Muscle layer of duodenum (tissue), 2 donors: ENCODE measurements around the gene NT5C3A.
"Not testable (repeated sequence)": the region's sequence is repeated elsewhere in the genome, so short reads cannot be mapped to it uniquely, and the experiment has no call there.

Source experiments
- H3K27ac ChIP-seq: one replicate; pipeline ENCODE4 v1.7.0; 2013; ENCODE audit warnings: mild to moderate bottlenecking, low read length
- H3K27me3 ChIP-seq: one replicate; pipeline ENCODE4 v1.7.0; 2013; ENCODE audit warnings: low read depth, mild to moderate bottlenecking, control low read depth, low read length
- H3K36me3 ChIP-seq, 2 donors: one replicate each; pipeline ENCODE4 v1.7.0; 2013; ENCODE audit warnings: low read length in 2 of 2, control low read depth in 1 of 2, mild to moderate bottlenecking in 1 of 2; ENCODE audit not compliant: insufficient read depth in 2 of 2, control insufficient read depth in 1 of 2
- H3K4me1 ChIP-seq, 2 donors: one replicate each; pipeline ENCODE4 v1.7.0; 2013; ENCODE audit warnings: low read length in 2 of 2, mild to moderate bottlenecking in 2 of 2, control low read depth in 1 of 2, moderate library complexity in 1 of 2; ENCODE audit not compliant: insufficient read depth in 2 of 2, control insufficient read depth in 1 of 2
- H3K4me3 ChIP-seq, 2 donors: one replicate each; pipeline ENCODE4 v1.7.0; 2013; ENCODE audit warnings: low read length in 2 of 2, low read depth in 1 of 2, mild to moderate bottlenecking in 1 of 2
- H3K9me3 ChIP-seq, 2 donors: one replicate each; pipeline ENCODE4 v1.7.0; 2013; ENCODE audit warnings: low read length in 2 of 2, control low read depth in 1 of 2, mild to moderate bottlenecking in 1 of 2; ENCODE audit not compliant: control insufficient read depth in 1 of 2
- donor health status: healthy.

Gene NT5C3A

GRCh38 chr7:33039257-33039902 is 23.2 kb downstream of the NT5C3A start:
- no peaks in the 10 kb centered on the region for H3K36me3 ChIP-seq
- peaks cover 14 to 25% of the 10 kb centered on the region in 2 donors for H3K4me1 ChIP-seq
- no peaks in the 10 kb centered on the region for H3K27me3 ChIP-seq
- H3K4me3 ChIP-seq = peak overlapping the region; percentile 70 to 85
- peak overlapping the region; percentile 84 for H3K27ac ChIP-seq
- no peaks in the 10 kb centered on the region for H3K9me3 ChIP-seq

- Histone ChIP-seq H3K27me3 (no peaks in the 10 kb centered on the region), H3K4me3 (peak overlapping the region; percentile 70 to 85)
These were observed 23.9 kb downstream of the NT5C3A start for GRCh38 chr7:33038639-33039038.

GRCh38 chr7:33035776-33036175 is 26.8 kb downstream of the NT5C3A start:
- no peaks in the 10 kb centered on the region for H3K9me3 ChIP-seq
- H3K27me3 ChIP-seq = no peaks in the 10 kb centered on the region
- H3K4me3 ChIP-seq = no peak overlapping the region
- no peaks in the 10 kb centered on the region for H3K36me3 ChIP-seq
- H3K27ac ChIP-seq = no peak overlapping the region
- H3K4me1 ChIP-seq = peaks cover 9 to 10% of the 10 kb centered on the region in 2 donors

More at GRCh38 chr7:33038639-33039038, 23.9 kb downstream of the NT5C3A start:
- no peaks in the 10 kb centered on the region for H3K9me3 ChIP-seq
- peaks cover 12 to 21% of the 10 kb centered on the region in 2 donors for H3K4me1 ChIP-seq
- H3K27ac ChIP-seq = peak overlapping the region; percentile 84
- H3K36me3 ChIP-seq = no peaks in the 10 kb centered on the region

- Histone ChIP-seq H3K36me3 (peaks cover 15% of the 10 kb centered on the region in 2 donors), H3K27me3 (no peaks in the 10 kb centered on the region), H3K9me3 (no peaks in the 10 kb centered on the region), H3K4me3 (no peak overlapping the region), H3K27ac (no peak overlapping the region), H3K4me1 (no peaks in the 10 kb centered on the region)
These were observed 38.3 kb downstream of the NT5C3A start for GRCh38 chr7:33024189-33024757.

GRCh38 chr7:33012364-33012763 is 50.2 kb downstream of the NT5C3A start:
- no peaks in the 10 kb centered on the region for H3K27me3 ChIP-seq
- no peaks in the 10 kb centered on the region for H3K4me1 ChIP-seq
- H3K9me3 ChIP-seq = no peaks in the 10 kb centered on the region
- peaks cover 25 to 39% of the 10 kb centered on the region in 2 donors for H3K36me3 ChIP-seq
- H3K4me3 ChIP-seq = no peak overlapping the region
- no peak overlapping the region for H3K27ac ChIP-seq

- Histone ChIP-seq H3K9me3 (no peaks in the 10 kb centered on the region), H3K4me3 (no peak overlapping the region), H3K27me3 (no peaks in the 10 kb centered on the region), H3K36me3 (peaks cover 19 to 28% of the 10 kb centered on the region in 2 donors), H3K4me1 (no peaks in the 10 kb centered on the region), H3K27ac (no peak overlapping the region)
These were observed 52.8 kb downstream of the NT5C3A start for GRCh38 chr7:33009734-33010133.

GRCh38 chr7:33005690-33006089 is 56.9 kb downstream of the NT5C3A start:
- H3K4me3 ChIP-seq, H3K9me3 ChIP-seq, H3K27me3 ChIP-seq, H3K27ac ChIP-seq, H3K4me1 ChIP-seq: not testable (repeated sequence)
- peaks cover 0 to 17% of the 10 kb centered on the region in 2 donors for H3K36me3 ChIP-seq

- not testable (repeated sequence) for H3K27ac ChIP-seq, H3K4me3 ChIP-seq, H3K9me3 ChIP-seq, H3K27me3 ChIP-seq, H3K4me1 ChIP-seq
- H3K36me3 ChIP-seq = peaks cover 0 to 17% of the 10 kb centered on the region in 2 donors
These were observed 57.4 kb downstream of the NT5C3A start for GRCh38 chr7:33005193-33005592.

GRCh38 chr7:33004104-33004616 is 58.4 kb downstream of the NT5C3A start:
- H3K27me3 ChIP-seq, H3K4me1 ChIP-seq, H3K27ac ChIP-seq, H3K4me3 ChIP-seq, H3K9me3 ChIP-seq: not testable (repeated sequence)
- peaks cover 0 to 17% of the 10 kb centered on the region in 2 donors for H3K36me3 ChIP-seq

GRCh38 chr7:33003111-33003510 is 59.5 kb downstream of the NT5C3A start:
- not testable (repeated sequence) for H3K9me3 ChIP-seq, H3K4me3 ChIP-seq, H3K27ac ChIP-seq, H3K27me3 ChIP-seq, H3K4me1 ChIP-seq
- H3K36me3 ChIP-seq = peaks cover 0 to 17% of the 10 kb centered on the region in 2 donors

GRCh38 chr7:32999380-32999779 is 63.2 kb downstream of the NT5C3A start:
- not testable (repeated sequence) for H3K36me3 ChIP-seq, H3K9me3 ChIP-seq, H3K27me3 ChIP-seq, H3K27ac ChIP-seq, H3K4me3 ChIP-seq, H3K4me1 ChIP-seq
